K562 (cell line): Measurements from ENCODE around the gene CCDC194. TPM values are rescaled to one million over a fixed set of nuclear protein-coding genes. Genes with fewer than 3 reads are reported as not detected.
A peak's percentile ranks its signal among the peaks of the same experiment; 100 is the strongest.

Experiments used
- ARHGAP35 ChIP-seq: fragments of 450-650 bp; IDR thresholded peaks from 2 replicates; pipeline ENCODE4 v1.6.1; 2018; ENCODE audit not compliant: partially characterized antibody
- ARID2 ChIP-seq: fragments of 450-650 bp; IDR thresholded peaks from 2 replicates; pipeline ENCODE4 v1.6.1; 2017; ENCODE audit warnings: antibody characterized with exemption, mild to moderate bottlenecking
- ATF1 ChIP-seq, 2 experiments: fragments of 450-650 bp in 1 of 2; IDR thresholded peaks; 2 replicates each; pipeline ENCODE4 v1.6.1; 2016; ENCODE audit warnings: missing compliant biosample characterization in 1 of 2, missing genetic modification characterization in 1 of 2
- EGR1 ChIP-seq: fragments of 450-650 bp; conservative IDR thresholded peaks from 2 replicates; pipeline ENCODE4 v1.6.1; 2017; ENCODE audit warnings: mild to moderate bottlenecking
- HDAC2 ChIP-seq: fragments of 450-650 bp; IDR thresholded peaks from 2 replicates; pipeline ENCODE4 v1.6.1; 2016; ENCODE audit warnings: mild to moderate bottlenecking
- MNT ChIP-seq, 2 experiments: fragments of 450-650 bp; conservative IDR thresholded peaks; 2 replicates each; pipeline ENCODE4 v1.6.1; 2017; ENCODE audit warnings: mild to moderate bottlenecking in 2 of 2, moderate library complexity in 2 of 2
- NFIC ChIP-seq: fragments of 450-650 bp; IDR thresholded peaks from 2 replicates; pipeline ENCODE4 v1.6.1; 2017; ENCODE audit warnings: mild to moderate bottlenecking, inconsistent platforms
- PKNOX1 ChIP-seq: fragments of 450-650 bp; IDR thresholded peaks from 2 replicates; pipeline ENCODE4 v1.6.1; 2016
- PRPF4 ChIP-seq: fragments of 200-400 bp; formaldehyde crosslinking; IDR thresholded peaks from one replicate; pipeline ENCODE4 v1.6.1; 2017; ENCODE audit warnings: low read length, low read depth, mild to moderate bottlenecking; ENCODE audit not compliant: insufficient read depth, poor library complexity, severe bottlenecking
- PTTG1 ChIP-seq: fragments of 450-650 bp; IDR thresholded peaks from 2 replicates; pipeline ENCODE4 v1.6.1; 2016; ENCODE audit warnings: low read depth, mild to moderate bottlenecking, missing genetic modification characterization, missing compliant biosample characterization
- SMAD4 ChIP-seq: fragments of 250-450 bp; sonication (Bioruptor Pico); conservative IDR thresholded peaks from 2 replicates; pipeline ENCODE4 v1.8.0; 2021; ENCODE audit warnings: inconsistent platforms, mild to moderate bottlenecking, moderate library complexity
- SP1 ChIP-seq: sonication (generic); formaldehyde crosslinking; IDR thresholded peaks from 2 replicates; pipeline ENCODE4 v1.8.1; 2022; ENCODE audit warnings: mild to moderate bottlenecking, missing genetic modification reagents
- TCF7L2 ChIP-seq: fragments of 150-350 bp; IDR thresholded peaks from 2 replicates; pipeline ENCODE4 v1.6.1; 2016; ENCODE audit warnings: low read depth, mild to moderate bottlenecking, low read length, moderate library complexity
- ZBTB1 ChIP-seq: sonication (generic); formaldehyde crosslinking; IDR thresholded peaks from 2 replicates; pipeline ENCODE4 v1.8.1; 2023; ENCODE audit warnings: missing genetic modification reagents, low read depth, mild to moderate bottlenecking, borderline replicate concordance
- ZBTB34 ChIP-seq: fragments of 250-450 bp; sonication (Bioruptor Pico); IDR thresholded peaks from 2 replicates; pipeline ENCODE4 v1.8.0; 2021; ENCODE audit warnings: mild to moderate bottlenecking, moderate library complexity
- ZBTB7A ChIP-seq: IDR thresholded peaks from 2 replicates; pipeline ENCODE4 v1.6.1; 2011; ENCODE audit warnings: low read depth, mild to moderate bottlenecking, low read length, moderate library complexity, borderline replicate concordance; ENCODE audit not compliant: control insufficient read depth
- polyA plus RNA-seq, 8 experiments: library from polyadenylated mRNA; depleted of rRNA in 4 of 8; stranded (reverse) in 5 of 8; unstranded in 3 of 8; fragments of >200 nt; fragmentation: Nextera tagmentation in 2 of 8; fragmentation: Illumina TruSeq in 1 of 8; extraction: Ambion mirVana in 2 of 8; extraction: Trizol in 1 of 8; gene quantifications; 2 replicates each; pipeline versions ENCODE4 v1.2.1 to v1.2.3, GENCODE V29; 2011 to 2014; ENCODE audit warnings: inconsistent platforms in 1 of 8, missing spikeins in 1 of 8
- total RNA-seq, 7 experiments: library from RNA; depleted of rRNA in 6 of 7; stranded (reverse); fragments of >200 nt in 6 of 7; fragmentation: Illumina TruSeq in 2 of 7; extraction: Trizol in 2 of 7; gene quantifications; 2 replicates each; pipeline versions ENCODE4 v1.2.1 to v1.2.3, GENCODE V29; 2011 to 2021; ENCODE audit warnings: low replicate concordance in 1 of 7
- TF ChIP-seq, protein P1 (sequence below): sonication (generic); formaldehyde crosslinking; IDR thresholded peaks from 2 replicates; pipeline ENCODE4 v1.8.0; 2022; ENCODE audit warnings: missing genetic modification reagents, mild to moderate bottlenecking, moderate library complexity, borderline replicate concordance
- TF ChIP-seq, protein P2 (sequence below): fragments of 250-450 bp; sonication (Bioruptor Pico); IDR thresholded peaks from 2 replicates; pipeline ENCODE4 v1.5.0; 2022; ENCODE audit warnings: mild to moderate bottlenecking
- TF ChIP-seq, protein P3 (sequence below): sonication (generic); formaldehyde crosslinking; IDR thresholded peaks from 2 replicates; pipeline ENCODE4 v1.8.1; 2023; ENCODE audit warnings: mild to moderate bottlenecking, missing genetic modification reagents, moderate library complexity

CCDC194 gene
- total and polyA plus RNA-seq, 9 of the 15 experiments (the other 6 are each of a cell fraction or from before 2014, with no cell fraction given), result 0.13 to 1.3 (median 0.39) TPM; not detected in 3

GRCh38 chr19:17424743-17425365 is 30.9 kb upstream of the CCDC194 start (continued):
- TF ChIP-seq MNT (conservative IDR thresholded peaks at IDR 0.05) (peak in 1 of 2 experiments; percentile 49; a peak in 2 of 4 replicates), SMAD4 (CRISPR knock-in tag) (0 out of 2 replicates have a peak, but pooled peaks have one; percentile 14), SP1 (CRISPR knock-in tag) (peak; percentile 70), PTTG1 (tag) (no peak), ZBTB7A (peak; percentile 98), PKNOX1 (peak; percentile 42; the same call in 1 of the 2 replicates), ATF1 (CRISPR knock-in tag; IDR thresholded peaks at IDR 0.05) (no peak), ATF1 (tag; IDR thresholded peaks at IDR 0.05) (peak; percentile 47; the same call in 1 of the 2 replicates), HDAC2 (0 out of 2 replicates have a peak, but pooled peaks have one; percentile 47), ZBTB1 (no peak), ZBTB34 (CRISPR knock-in tag) (no peak), ARHGAP35 (no peak), PRPF4 (no peak), NFIC (peak; percentile 92), ARID2 (0 out of 2 replicates have a peak, but pooled peaks have one; percentile 39), EGR1 (peak; percentile 98), TCF7L2 (no peak)
- TF ChIP-seq, protein P1, sequence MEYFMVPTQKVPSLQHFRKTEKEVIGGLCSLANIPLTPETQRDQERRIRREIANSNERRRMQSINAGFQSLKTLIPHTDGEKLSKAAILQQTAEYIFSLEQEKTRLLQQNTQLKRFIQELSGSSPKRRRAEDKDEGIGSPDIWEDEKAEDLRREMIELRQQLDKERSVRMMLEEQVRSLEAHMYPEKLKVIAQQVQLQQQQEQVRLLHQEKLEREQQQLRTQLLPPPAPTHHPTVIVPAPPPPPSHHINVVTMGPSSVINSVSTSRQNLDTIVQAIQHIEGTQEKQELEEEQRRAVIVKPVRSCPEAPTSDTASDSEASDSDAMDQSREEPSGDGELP (CRISPR knock-in tag), result peak; percentile 70; the same call in 1 of the 2 replicates
- TF ChIP-seq, protein P2, sequence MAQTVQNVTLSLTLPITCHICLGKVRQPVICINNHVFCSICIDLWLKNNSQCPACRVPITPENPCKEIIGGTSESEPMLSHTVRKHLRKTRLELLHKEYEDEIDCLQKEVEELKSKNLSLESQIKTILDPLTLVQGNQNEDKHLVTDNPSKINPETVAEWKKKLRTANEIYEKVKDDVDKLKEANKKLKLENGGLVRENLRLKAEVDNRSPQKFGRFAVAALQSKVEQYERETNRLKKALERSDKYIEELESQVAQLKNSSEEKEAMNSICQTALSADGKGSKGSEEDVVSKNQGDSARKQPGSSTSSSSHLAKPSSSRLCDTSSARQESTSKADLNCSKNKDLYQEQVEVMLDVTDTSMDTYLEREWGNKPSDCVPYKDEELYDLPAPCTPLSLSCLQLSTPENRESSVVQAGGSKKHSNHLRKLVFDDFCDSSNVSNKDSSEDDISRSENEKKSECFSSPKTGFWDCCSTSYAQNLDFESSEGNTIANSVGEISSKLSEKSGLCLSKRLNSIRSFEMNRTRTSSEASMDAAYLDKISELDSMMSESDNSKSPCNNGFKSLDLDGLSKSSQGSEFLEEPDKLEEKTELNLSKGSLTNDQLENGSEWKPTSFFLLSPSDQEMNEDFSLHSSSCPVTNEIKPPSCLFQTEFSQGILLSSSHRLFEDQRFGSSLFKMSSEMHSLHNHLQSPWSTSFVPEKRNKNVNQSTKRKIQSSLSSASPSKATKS (CRISPR knock-in tag), result no peak
- TF ChIP-seq, protein P3, sequence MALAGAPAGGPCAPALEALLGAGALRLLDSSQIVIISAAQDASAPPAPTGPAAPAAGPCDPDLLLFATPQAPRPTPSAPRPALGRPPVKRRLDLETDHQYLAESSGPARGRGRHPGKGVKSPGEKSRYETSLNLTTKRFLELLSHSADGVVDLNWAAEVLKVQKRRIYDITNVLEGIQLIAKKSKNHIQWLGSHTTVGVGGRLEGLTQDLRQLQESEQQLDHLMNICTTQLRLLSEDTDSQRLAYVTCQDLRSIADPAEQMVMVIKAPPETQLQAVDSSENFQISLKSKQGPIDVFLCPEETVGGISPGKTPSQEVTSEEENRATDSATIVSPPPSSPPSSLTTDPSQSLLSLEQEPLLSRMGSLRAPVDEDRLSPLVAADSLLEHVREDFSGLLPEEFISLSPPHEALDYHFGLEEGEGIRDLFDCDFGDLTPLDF (CRISPR knock-in tag), result no peak
